Ascending aorta (tissue), 2 donors: ENCODE results near the gene KCNIP4. TPM values are rescaled to one million over a fixed set of nuclear protein-coding genes. Genes with fewer than 3 reads are reported as not detected.

ENCODE experiments used
- DNase-seq, 2 donors: peaks; one replicate each; pipeline ENCODE4 v3.0.0-alpha.2; 2019; ENCODE audit warnings: low spot score in 2 of 2
- H3K27ac ChIP-seq, 2 donors: fragments of 200-600 bp; sonication (generic); one replicate each; pipeline ENCODE4 v1.5.1; 2016 to 2017; ENCODE audit warnings: mild to moderate bottlenecking in 1 of 2
- H3K27me3 ChIP-seq: fragments of 200-600 bp; sonication (generic); one replicate; pipeline ENCODE4 v1.5.1; 2017
- H3K36me3 ChIP-seq, 2 donors: fragments of 200-600 bp; sonication (generic); one replicate each; pipeline ENCODE4 v1.5.1; 2016
- H3K4me1 ChIP-seq, 2 donors: fragments of 200-600 bp; sonication (generic); one replicate each; pipeline ENCODE4 v1.5.1; 2016 to 2017; ENCODE audit warnings: mild to moderate bottlenecking in 1 of 2
- H3K4me3 ChIP-seq, 2 donors: fragments of 200-600 bp; sonication (generic); one replicate each; pipeline ENCODE4 v1.5.1; 2016 to 2017; ENCODE audit warnings: mild to moderate bottlenecking in 1 of 2
- H3K9me3 ChIP-seq, 2 donors: fragments of 200-600 bp; sonication (generic); one replicate each; pipeline ENCODE4 v1.5.1; 2016
- intact Hi-C: fragments of 100-400 bp; cut with DNase I; formaldehyde crosslinking; loops from one replicate; pipeline ENCODE4 v1.15.1; 2023
- total RNA-seq: library from RNA; depleted of rRNA; stranded (reverse); fragments of >200 nt; gene quantifications from one replicate; pipeline ENCODE4 v1.1.0, GENCODE V29; 2016
- TF ChIP-seq, protein P1 (sequence below), 3 experiments: fragments of 200-600 bp in 2 of 3; fragments of 450-650 bp in 1 of 3; sonication (generic) in 2 of 3; IDR thresholded peaks; one replicate each; pipeline ENCODE4 v1.5.1; 2016 to 2019; ENCODE audit warnings: antibody characterized with exemption in 3 of 3, mild to moderate bottlenecking in 1 of 3, moderate library complexity in 1 of 3

KCNIP4 gene
- total RNA-seq, 1 donor from 2014 or later, result not detected

DNA sequence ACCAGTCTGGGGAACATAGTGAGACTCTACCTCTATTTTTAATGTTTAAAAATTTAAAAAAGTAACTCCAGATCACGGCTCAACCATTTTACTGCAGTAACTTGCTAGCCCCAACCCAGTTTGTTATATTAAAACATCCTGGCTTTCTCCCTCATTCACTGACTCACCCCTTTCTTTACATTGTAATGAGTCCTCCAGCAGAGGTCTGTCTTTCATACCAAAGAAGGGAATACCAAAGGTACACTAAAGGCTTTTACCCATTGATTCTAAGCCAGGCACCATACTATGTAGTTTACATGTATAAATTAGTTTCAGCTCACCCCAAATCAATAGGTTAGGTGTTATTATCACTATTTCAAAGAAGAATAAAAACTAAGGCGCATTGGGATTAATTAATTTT, 961.4 kb downstream of the KCNIP4 start:
- DNase-seq, result no peak
- intact Hi-C loops, result no loop called here
- no peak overlapping the region for H3K27ac ChIP-seq
- H3K36me3 ChIP-seq, result no peaks in the 10 kb centered on the region
- TF ChIP-seq, protein P1, sequence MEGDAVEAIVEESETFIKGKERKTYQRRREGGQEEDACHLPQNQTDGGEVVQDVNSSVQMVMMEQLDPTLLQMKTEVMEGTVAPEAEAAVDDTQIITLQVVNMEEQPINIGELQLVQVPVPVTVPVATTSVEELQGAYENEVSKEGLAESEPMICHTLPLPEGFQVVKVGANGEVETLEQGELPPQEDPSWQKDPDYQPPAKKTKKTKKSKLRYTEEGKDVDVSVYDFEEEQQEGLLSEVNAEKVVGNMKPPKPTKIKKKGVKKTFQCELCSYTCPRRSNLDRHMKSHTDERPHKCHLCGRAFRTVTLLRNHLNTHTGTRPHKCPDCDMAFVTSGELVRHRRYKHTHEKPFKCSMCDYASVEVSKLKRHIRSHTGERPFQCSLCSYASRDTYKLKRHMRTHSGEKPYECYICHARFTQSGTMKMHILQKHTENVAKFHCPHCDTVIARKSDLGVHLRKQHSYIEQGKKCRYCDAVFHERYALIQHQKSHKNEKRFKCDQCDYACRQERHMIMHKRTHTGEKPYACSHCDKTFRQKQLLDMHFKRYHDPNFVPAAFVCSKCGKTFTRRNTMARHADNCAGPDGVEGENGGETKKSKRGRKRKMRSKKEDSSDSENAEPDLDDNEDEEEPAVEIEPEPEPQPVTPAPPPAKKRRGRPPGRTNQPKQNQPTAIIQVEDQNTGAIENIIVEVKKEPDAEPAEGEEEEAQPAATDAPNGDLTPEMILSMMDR (IDR thresholded peaks at IDR 0.05), result no peak
- no peaks in the 10 kb centered on the region for H3K27me3 ChIP-seq
- H3K9me3 ChIP-seq, result no peaks in the 10 kb centered on the region
- no peak overlapping the region for H3K4me3 ChIP-seq
- H3K4me1 ChIP-seq, result no peaks in the 10 kb centered on the region

DNA sequence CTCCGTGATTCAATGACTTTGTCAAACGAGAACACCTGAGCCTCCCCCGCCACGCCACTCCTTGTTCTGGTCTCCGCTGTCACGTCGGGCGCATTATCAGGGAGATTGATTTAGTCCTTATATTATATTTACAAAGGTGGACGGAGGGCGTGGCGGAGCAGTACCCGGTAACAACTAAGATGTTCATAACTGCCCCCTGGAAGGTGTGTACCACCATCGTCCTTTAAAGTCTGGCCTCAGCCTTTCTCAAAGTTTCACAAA, 964.1 kb downstream of the KCNIP4 start:
- Histone ChIP-seq H3K4me3 (no peak overlapping the region), H3K4me1 (no peaks in the 10 kb centered on the region), H3K36me3 (no peaks in the 10 kb centered on the region), H3K27ac (no peak overlapping the region), H3K9me3 (no peaks in the 10 kb centered on the region), H3K27me3 (no peaks in the 10 kb centered on the region)
- no peak for DNase-seq
- intact Hi-C loops, result no loop called here
- TF ChIP-seq, protein P1 (IDR thresholded peaks at IDR 0.05), result no peak

DNA sequence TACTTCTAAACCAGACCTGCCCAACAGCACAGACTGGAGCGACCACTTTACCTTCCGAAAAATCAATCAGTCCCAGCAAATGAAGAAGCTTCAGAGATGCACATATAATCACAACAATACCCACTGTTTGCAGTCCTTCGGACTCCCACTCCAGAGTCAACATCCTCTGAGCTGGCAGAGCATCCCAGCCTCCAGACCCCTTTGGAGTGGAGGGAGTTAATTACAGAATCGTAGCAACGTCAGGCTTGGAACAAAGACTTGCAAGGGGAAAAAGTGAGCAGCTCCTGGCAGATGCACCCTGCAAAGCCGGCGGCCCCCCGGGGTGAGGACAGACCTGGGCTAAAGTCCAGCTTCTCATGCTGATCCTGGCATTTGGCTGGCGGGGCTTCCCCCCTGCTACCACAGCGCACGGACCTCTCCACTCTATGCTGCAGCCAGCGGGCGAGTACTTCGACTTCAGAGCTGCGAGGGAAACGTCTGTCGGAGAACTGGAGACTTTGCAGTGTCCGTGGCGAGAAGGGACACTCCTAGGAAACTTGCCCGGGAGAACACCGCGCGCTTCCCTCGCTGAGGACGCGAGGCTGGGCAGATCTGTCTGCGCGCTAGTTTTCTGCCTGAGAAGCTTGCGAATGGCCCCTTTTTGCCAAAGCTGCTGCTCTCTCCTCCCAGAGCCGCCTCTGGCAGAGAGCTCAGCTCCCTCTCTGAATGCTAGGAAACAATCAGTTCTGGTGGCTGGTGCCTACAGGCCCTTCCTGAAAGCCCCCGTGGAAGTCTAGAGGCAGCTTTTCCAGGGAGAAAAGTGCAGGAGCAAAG, 964.6 kb downstream of the KCNIP4 start:
- no peaks in the 10 kb centered on the region for H3K36me3 ChIP-seq
- intact Hi-C loops, result no loop called here
- DNase-seq, result no peak
- H3K4me1 ChIP-seq, result no peaks in the 10 kb centered on the region
- H3K27me3 ChIP-seq, result no peaks in the 10 kb centered on the region
- H3K4me3 ChIP-seq, result no peak overlapping the region
- H3K27ac ChIP-seq, result no peak overlapping the region
- TF ChIP-seq, protein P1 (IDR thresholded peaks at IDR 0.05), result no peak
- H3K9me3 ChIP-seq, result no peaks in the 10 kb centered on the region

DNA sequence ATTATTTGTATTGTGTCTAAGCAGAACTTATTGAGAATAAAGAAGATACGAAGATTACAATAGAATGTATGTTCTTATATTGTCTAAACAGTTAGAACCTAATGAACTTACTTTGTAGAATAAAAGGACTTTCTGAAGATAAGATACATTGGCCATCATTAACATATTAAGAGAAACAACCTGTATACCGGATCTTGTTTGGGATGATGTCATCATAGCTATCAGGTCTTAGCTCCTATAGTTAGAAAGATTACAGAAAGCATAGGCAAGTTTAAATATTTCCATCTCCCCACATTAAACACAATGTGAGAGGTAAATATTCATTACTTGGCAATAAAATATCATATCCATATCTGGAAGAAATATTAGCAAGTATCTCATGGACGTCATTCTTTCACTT, 966.0 kb downstream of the KCNIP4 start:
- intact Hi-C loops, result no loop called here
- no peaks in the 10 kb centered on the region for H3K4me1 ChIP-seq
- no peaks in the 10 kb centered on the region for H3K9me3 ChIP-seq
- TF ChIP-seq, protein P1 (IDR thresholded peaks at IDR 0.05), result no peak
- H3K27me3 ChIP-seq, result no peaks in the 10 kb centered on the region
- H3K27ac ChIP-seq, result no peak overlapping the region
- H3K36me3 ChIP-seq, result no peaks in the 10 kb centered on the region
- no peak overlapping the region for H3K4me3 ChIP-seq
- no peak for DNase-seq

DNA sequence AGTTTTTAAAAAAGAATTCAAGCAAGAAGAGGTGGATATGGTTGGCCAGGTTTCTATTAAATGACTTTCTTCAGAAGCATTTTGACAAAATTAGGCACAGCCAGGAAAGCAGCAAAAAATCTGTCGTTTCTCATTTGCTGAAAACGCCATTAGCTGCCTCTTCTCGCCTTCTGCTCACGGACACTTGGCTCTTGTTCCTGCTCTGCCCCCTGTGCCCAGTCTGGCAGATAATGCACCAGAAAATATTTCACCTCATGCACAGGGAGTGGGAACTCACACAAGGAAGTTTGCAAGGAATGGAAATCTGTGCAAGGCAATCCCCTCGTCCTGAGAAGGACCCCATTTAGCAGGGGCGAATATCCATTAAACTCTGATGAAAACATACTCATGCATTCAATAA, 988.3 kb downstream of the KCNIP4 start:
- TF ChIP-seq, protein P1 (IDR thresholded peaks at IDR 0.05), result no peak
- intact Hi-C loops, result no loop called here
- Histone ChIP-seq H3K36me3 (no peaks in the 10 kb centered on the region), H3K27ac (no peak overlapping the region), H3K27me3 (no peaks in the 10 kb centered on the region), H3K4me3 (no peak overlapping the region), H3K9me3 (no peaks in the 10 kb centered on the region), H3K4me1 (no peaks in the 10 kb centered on the region)
- DNase-seq, result no peak

DNA sequence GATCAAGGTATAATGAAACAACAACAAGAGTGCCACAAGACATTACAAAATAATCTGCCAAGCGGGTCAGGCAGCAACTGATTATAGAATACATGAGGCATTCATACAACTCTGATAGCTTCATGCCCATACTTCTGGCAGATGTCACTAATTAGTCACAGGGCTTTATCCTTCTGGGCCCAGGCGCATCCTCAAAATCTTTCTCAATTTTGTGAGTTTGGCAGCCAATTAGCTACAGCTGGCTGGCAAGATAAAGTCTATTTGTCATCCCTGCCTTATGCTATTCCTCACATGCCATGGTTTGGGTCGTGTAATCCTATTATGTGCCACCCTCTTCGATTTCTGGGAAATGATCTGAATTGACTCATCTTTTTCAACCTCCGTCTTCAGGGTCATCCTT, 994.0 kb downstream of the KCNIP4 start:
- Histone ChIP-seq H3K9me3 (no peaks in the 10 kb centered on the region), H3K27me3 (no peaks in the 10 kb centered on the region), H3K4me3 (no peak overlapping the region), H3K27ac (no peak overlapping the region), H3K4me1 (no peaks in the 10 kb centered on the region), H3K36me3 (no peaks in the 10 kb centered on the region)
- intact Hi-C loops, result no loop called here
- TF ChIP-seq, protein P1 (IDR thresholded peaks at IDR 0.05), result no peak
- no peak for DNase-seq
